Measurements from ENCODE around the gene CADM1.
A peak's percentile ranks its signal among the peaks of the same experiment; 100 is the strongest.

DNA sequence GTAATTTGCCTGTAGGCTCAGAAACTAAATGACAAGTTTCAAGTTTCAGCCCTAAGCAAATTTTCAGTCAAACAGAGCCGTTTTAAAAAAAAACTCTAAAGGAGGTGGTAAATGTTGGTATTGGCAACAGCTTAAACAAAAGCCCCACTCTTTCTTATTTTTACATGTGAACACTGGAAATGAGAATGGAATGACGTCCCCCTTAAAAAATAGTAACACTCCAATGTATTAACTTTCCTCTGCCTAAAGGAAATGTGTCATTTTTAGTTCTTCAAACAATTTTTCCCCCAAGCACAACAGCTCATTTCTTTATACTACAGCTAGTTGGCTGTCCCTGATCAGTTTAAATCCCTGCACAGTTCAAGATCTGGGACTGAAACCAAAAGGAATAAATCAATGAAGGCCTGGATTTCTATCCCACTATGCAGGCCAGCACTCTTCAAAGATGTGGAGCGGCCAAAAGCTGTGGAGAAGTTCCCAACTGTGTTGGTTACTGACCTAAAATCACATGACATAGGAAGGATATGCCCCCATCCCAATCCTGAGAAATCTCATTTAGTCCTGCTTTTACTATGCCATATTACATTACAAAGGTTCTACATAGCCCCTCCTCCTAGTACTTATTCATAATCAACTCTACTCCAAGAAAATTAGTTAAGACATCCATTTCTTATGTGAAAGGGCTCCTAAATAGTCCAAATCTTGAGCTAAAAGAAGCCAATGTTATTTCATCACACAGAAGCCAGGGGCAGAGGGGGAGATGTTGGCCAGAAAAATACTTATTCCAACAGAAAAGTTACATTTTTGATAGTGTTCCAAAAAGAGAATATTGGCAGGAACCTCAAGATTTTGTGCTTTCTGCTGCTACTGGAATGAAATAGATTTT, 95.9 kb downstream of the CADM1 start:
- TF ChIP-seq POLR2A (IDR thresholded peaks at IDR 0.05) (no peak), CTCF (IDR thresholded peaks at IDR 0.05) (peak in 1 of 12 donors; percentile 8)

Measured in heart left ventricle (tissue), 13 donors.